Fibroblast of villous mesenchyme (primary cell): Measurements from ENCODE around the gene IQGAP3. TPM values are rescaled to one million over a fixed set of nuclear protein-coding genes. Genes with fewer than 3 reads are reported as not detected.
"Not testable (repeated sequence)": the region's sequence is repeated elsewhere in the genome, so short reads cannot be mapped to it uniquely, and the experiment has no call there.

ENCODE experiments used
- DNase-seq: peaks from one replicate; pipeline ENCODE4 v3.0.0-alpha.2; 2010; ENCODE audit warnings: low read depth
- H3K4me3 ChIP-seq: 2 replicates; pipeline ENCODE4 v1.5.1; 2011; ENCODE audit warnings: low read depth, mild to moderate bottlenecking, low read length
- CTCF ChIP-seq: IDR thresholded peaks from 2 replicates; pipeline ENCODE4 v1.5.1; 2012; ENCODE audit warnings: low read depth, mild to moderate bottlenecking, low read length; ENCODE audit not compliant: insufficient read depth
- total RNA-seq: library from RNA; depleted of rRNA; stranded (reverse); fragments of >200 nt; gene quantifications from 2 replicates; pipeline ENCODE4 v1.2.3, GENCODE V29; 2012

IQGAP3 gene
- total RNA-seq, 1 donor = 24.2 TPM

GRCh38 chr1:156556354-156556753 lies 16.0 kb downstream of the IQGAP3 start:
- no peak for DNase-seq
- H3K4me3 ChIP-seq = no peak overlapping the region
- no peak for TF ChIP-seq CTCF

GRCh38 chr1:156555715-156556114 lies 16.6 kb downstream of the IQGAP3 start:
- DNase-seq = no peak
- no peak for TF ChIP-seq CTCF
- no peak overlapping the region for H3K4me3 ChIP-seq

- H3K4me3 ChIP-seq = no peak overlapping the region
- TF ChIP-seq CTCF = no peak
- DNase-seq = no peak
Observed at GRCh38 chr1:156554971-156555370, 17.4 kb downstream of the IQGAP3 start.

GRCh38 chr1:156553860-156554485 lies 18.4 kb downstream of the IQGAP3 start:
- TF ChIP-seq CTCF = no peak
- DNase-seq = no peak
- no peak overlapping the region for H3K4me3 ChIP-seq

GRCh38 chr1:156552937-156553336 lies 19.4 kb downstream of the IQGAP3 start:
- not testable (repeated sequence) for H3K4me3 ChIP-seq
- peak; percentile 16 for DNase-seq

- H3K4me3 ChIP-seq = no peak overlapping the region
- TF ChIP-seq CTCF = no peak
- DNase-seq = no peak
Observed at GRCh38 chr1:156552518-156552917, 19.8 kb downstream of the IQGAP3 start.

GRCh38 chr1:156551869-156552268 lies 20.5 kb downstream of the IQGAP3 start:
- H3K4me3 ChIP-seq = no peak overlapping the region
- DNase-seq = no peak
- no peak for TF ChIP-seq CTCF
